Body of pancreas (tissue), 4 donors: ENCODE results near the gene KIRREL1.

ENCODE experiments used
- POLR2A ChIP-seq, 3 donors: fragments of 450-650 bp; IDR thresholded peaks; one replicate each; pipeline ENCODE4 v1.6.1; 2016; ENCODE audit warnings: antibody characterized with exemption in 3 of 3, mild to moderate bottlenecking in 2 of 3
- TF ChIP-seq, protein P1 (sequence below), 7 experiments: fragments of 450-650 bp in 4 of 7; fragments of 200-600 bp in 3 of 7; sonication (generic) in 3 of 7; IDR thresholded peaks; one replicate each; pipeline ENCODE4 v1.5.1; 2016 to 2019; ENCODE audit warnings: antibody characterized with exemption in 7 of 7

DNA sequence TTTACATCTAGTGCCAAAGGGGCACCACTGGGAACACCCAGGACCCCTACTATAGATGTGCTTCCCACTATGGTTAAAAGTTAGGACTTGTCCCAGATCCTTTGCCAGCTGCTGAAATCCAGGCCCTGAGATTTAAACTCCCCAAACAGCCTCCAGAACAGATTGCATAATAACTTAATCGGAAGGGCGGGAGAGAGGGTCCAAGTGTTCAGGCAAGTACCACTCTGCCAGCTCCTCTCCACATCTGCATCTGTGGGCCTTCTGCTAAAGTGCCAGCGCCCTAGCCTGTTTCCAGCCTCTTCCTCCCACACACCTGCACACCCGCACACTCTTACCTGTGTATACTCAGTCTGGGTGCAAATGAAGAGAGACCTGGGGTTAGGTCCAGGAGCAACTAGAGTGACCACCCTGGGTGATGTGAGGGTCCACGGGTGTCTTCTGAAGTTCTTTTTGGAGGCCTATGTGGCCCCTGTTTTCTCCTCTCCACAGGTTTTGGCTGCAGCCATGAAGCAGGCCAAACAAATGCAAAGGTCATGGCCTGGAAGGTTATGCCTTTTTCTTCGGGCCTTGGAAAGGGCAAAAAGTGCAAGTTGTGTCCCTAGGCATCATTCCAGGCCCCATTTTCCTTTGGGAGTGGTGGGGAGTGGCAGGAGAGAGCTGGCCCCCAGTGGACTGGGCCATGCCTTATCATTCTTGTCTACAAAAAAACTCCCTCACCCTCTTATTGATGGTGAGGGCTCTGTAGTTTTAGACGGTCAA lies 29.3 kb downstream of the KIRREL1 start:
- no peak for TF ChIP-seq POLR2A (IDR thresholded peaks at IDR 0.05)
- TF ChIP-seq, protein P1, sequence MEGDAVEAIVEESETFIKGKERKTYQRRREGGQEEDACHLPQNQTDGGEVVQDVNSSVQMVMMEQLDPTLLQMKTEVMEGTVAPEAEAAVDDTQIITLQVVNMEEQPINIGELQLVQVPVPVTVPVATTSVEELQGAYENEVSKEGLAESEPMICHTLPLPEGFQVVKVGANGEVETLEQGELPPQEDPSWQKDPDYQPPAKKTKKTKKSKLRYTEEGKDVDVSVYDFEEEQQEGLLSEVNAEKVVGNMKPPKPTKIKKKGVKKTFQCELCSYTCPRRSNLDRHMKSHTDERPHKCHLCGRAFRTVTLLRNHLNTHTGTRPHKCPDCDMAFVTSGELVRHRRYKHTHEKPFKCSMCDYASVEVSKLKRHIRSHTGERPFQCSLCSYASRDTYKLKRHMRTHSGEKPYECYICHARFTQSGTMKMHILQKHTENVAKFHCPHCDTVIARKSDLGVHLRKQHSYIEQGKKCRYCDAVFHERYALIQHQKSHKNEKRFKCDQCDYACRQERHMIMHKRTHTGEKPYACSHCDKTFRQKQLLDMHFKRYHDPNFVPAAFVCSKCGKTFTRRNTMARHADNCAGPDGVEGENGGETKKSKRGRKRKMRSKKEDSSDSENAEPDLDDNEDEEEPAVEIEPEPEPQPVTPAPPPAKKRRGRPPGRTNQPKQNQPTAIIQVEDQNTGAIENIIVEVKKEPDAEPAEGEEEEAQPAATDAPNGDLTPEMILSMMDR (IDR thresholded peaks at IDR 0.05) = no peak
